B cell (primary cell): ENCODE measurements around the gene CHCHD3. TPM values are rescaled to one million over a fixed set of nuclear protein-coding genes. Genes with fewer than 3 reads are reported as not detected.

Experiments used
- ATAC-seq: fragments of 200-7000 bp; cut with Tn5 transposase; one replicate; pipeline ENCODE4 v1.10.0; 2021; ENCODE audit warnings: low read depth, mild to moderate bottlenecking, moderate number of reproducible peaks, moderate library complexity
- CTCF ChIA-PET: fragments of 350-600 bp; sonication (Branson Sonifier 250); formaldehyde crosslinking; loops from one replicate; lab custom pipeline; 2021; ENCODE audit warnings: antibody characterized with exemption, inconsistent platforms; lab: Charles Lee
- POLR2A ChIA-PET: fragments of 350-600 bp; sonication (Branson Sonifier 250); formaldehyde crosslinking; loops from one replicate; lab custom pipeline; 2021; ENCODE audit warnings: antibody characterized with exemption; lab: Charles Lee
- DNase-seq: peaks from one replicate; pipeline ENCODE4 v3.0.0; 2013
- H2AFZ ChIP-seq: 2 replicates; pipeline ENCODE4 v1.6.1; 2012; ENCODE audit warnings: mild to moderate bottlenecking, low read depth, low read length; ENCODE audit not compliant: insufficient read depth, poor library complexity, severe bottlenecking
- H3K27ac ChIP-seq, 2 donors: 1 replicate in 1 of 2; 2 replicates in 1 of 2; pipeline ENCODE4 v1.5.1; 2012 to 2013; ENCODE audit warnings: low read length in 2 of 2, mild to moderate bottlenecking in 2 of 2, moderate library complexity in 1 of 2
- H3K27me3 ChIP-seq, 4 experiments: fragments of 200-600 bp in 1 of 4; sonication (generic) in 1 of 4; replicated peaks in 1 of 4; 1 replicate in 2 of 4; 2 replicates in 2 of 4; pipeline versions ENCODE4 v1.6.1 to v1.7.0; 2013 to 2016; ENCODE audit warnings: low read length in 3 of 4, mild to moderate bottlenecking in 2 of 4, mixed read lengths in 1 of 4, moderate library complexity in 1 of 4; ENCODE audit not compliant: insufficient read depth in 4 of 4, control insufficient read depth in 3 of 4; ENCODE audit errors: control extremely low read depth in 1 of 4
- H3K36me3 ChIP-seq, 2 experiments: replicated peaks in 1 of 2; 1 replicate in 1 of 2; 2 replicates in 1 of 2; pipeline versions ENCODE4 v1.6.1 to v1.7.1; 2013; ENCODE audit warnings: low read length in 1 of 2; ENCODE audit not compliant: insufficient read depth in 2 of 2, control insufficient read depth in 1 of 2; ENCODE audit errors: control extremely low read depth in 1 of 2, extremely low read depth in 1 of 2
- H3K4me1 ChIP-seq, 2 donors: fragments of 200-600 bp in 1 of 2; sonication (generic) in 1 of 2; 1 replicate in 1 of 2; 2 replicates in 1 of 2; pipeline versions ENCODE4 v1.5.1 to v1.6.1; 2013 to 2017; ENCODE audit warnings: low read length in 2 of 2; ENCODE audit not compliant: control insufficient read depth in 2 of 2, insufficient read depth in 2 of 2
- H3K4me2 ChIP-seq: replicated peaks from 2 replicates; pipeline ENCODE3; 2012; ENCODE audit warnings: mild to moderate bottlenecking, low read depth, low read length; ENCODE audit not compliant: poor library complexity, severe bottlenecking
- H3K4me3 ChIP-seq, 5 experiments: fragments of 200-600 bp in 1 of 5; sonication (generic) in 1 of 5; 1 replicate in 3 of 5; 2 replicates in 2 of 5; pipeline versions ENCODE4 v1.5.1 to v1.7.0; 2011 to 2016; ENCODE audit warnings: low read length in 4 of 5, mild to moderate bottlenecking in 4 of 5, low read depth in 2 of 5, control low read depth in 1 of 5, moderate library complexity in 1 of 5; ENCODE audit not compliant: insufficient read depth in 1 of 5; ENCODE audit errors: control extremely low read depth in 1 of 5, extremely low read depth in 1 of 5
- H3K79me2 ChIP-seq: fragments of 200-600 bp; sonication (generic); one replicate; pipeline ENCODE4 v1.6.0; 2016; ENCODE audit warnings: low read length; ENCODE audit not compliant: control insufficient read depth, insufficient read depth
- H3K9ac ChIP-seq: fragments of 200-600 bp; sonication (generic); 2 replicates; pipeline ENCODE4 v1.6.1; 2017; ENCODE audit warnings: mild to moderate bottlenecking, low read length, moderate library complexity
- H3K9me3 ChIP-seq, 3 donors: one replicate each; pipeline versions ENCODE4 v1.6.1 to v1.7.1; 2013; ENCODE audit warnings: low read length in 2 of 3; ENCODE audit not compliant: control insufficient read depth in 2 of 3, insufficient read depth in 1 of 3; ENCODE audit errors: control extremely low read depth in 1 of 3
- H4K20me1 ChIP-seq: 2 replicates; pipeline ENCODE4 v1.6.0; 2012; ENCODE audit warnings: mild to moderate bottlenecking, low read length; ENCODE audit not compliant: insufficient read depth, control insufficient read depth, poor library complexity, severe bottlenecking
- H3K27ac Mint-ChIP-seq: one replicate; pipeline ENCODE4 v1.8.0; 2021; ENCODE audit warnings: mixed read lengths
- H3K27me3 Mint-ChIP-seq: one replicate; pipeline ENCODE4 v1.8.0; 2021; ENCODE audit warnings: mixed read lengths
- H3K4me1 Mint-ChIP-seq: one replicate; pipeline ENCODE4 v1.8.0; 2021; ENCODE audit warnings: mixed read lengths
- H3K4me3 Mint-ChIP-seq: one replicate; pipeline ENCODE4 v1.8.0; 2021; ENCODE audit warnings: mixed read lengths
- H3K9me3 Mint-ChIP-seq: one replicate; pipeline ENCODE4 v1.8.0; 2022; ENCODE audit warnings: mixed read lengths; ENCODE audit not compliant: insufficient read depth
- EZH2 ChIP-seq: IDR thresholded peaks from 2 replicates; pipeline ENCODE4 v1.6.1; 2012; ENCODE audit warnings: borderline replicate concordance, low read depth, mild to moderate bottlenecking, moderate library complexity, low read length; ENCODE audit not compliant: insufficient read depth, poor library complexity, severe bottlenecking
- WGBS: methylation state at CpG from one replicate; pipeline ENCODE4 v1.1.5; 2013; ENCODE audit warnings: missing lambda C conversion rate; ENCODE audit not compliant: insufficient coverage; 5-methylcytosine and 5-hydroxymethylcytosine counted together
- intact Hi-C: fragments of 100-400 bp; cut with micrococcal nuclease; formaldehyde crosslinking; loops from one replicate; pipeline ENCODE4 v1.10.0; 2022
- polyA plus RNA-seq: library from polyadenylated mRNA; depleted of rRNA; stranded (reverse); fragments of >200 nt; gene quantifications from 2 replicates; pipeline ENCODE4 v1.2.3, GENCODE V29; 2012
- total RNA-seq, 2 donors: library from RNA; stranded (reverse); fragments of 120-200 nt in 1 of 2; gene quantifications; 1 replicate in 1 of 2; 2 replicates in 1 of 2; pipeline versions ENCODE4 v1.2.3 to v1.2.4, GENCODE V29; 2013 to 2022
- TF ChIP-seq, protein P1 (sequence below): fragments of 200-600 bp; IDR thresholded peaks from one replicate; pipeline ENCODE4 v1.8.0; 2022; ENCODE audit warnings: antibody characterized with exemption, mild to moderate bottlenecking

The CHCHD3 gene
- total and polyA plus RNA-seq, 2 donors (not counting 1 experiment from before 2014, with no cell fraction given), result 20.1 to 38.4 TPM

DNA sequence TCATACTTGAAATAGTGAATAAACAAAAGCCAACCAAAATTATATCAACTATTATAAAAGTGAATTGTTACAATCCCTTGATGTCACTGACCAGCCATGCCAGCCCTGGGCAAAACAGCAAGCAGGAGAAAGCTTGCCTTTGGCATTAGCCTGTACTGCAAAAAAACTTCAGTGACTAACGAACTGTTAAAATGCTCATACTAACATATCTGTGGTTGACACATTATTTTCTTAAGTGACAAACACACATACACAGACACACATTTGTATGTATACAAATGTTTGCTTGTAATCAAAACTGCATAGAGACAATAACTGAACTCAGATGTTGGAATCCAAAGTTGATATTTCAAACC is 29.5 kb downstream of the CHCHD3 start:
- H3K4me2 ChIP-seq, result no peak overlapping the region
- H4K20me1 ChIP-seq, result peaks cover 9% of the 10 kb centered on the region
- no peak overlapping the region for H3K27ac Mint-ChIP-seq

DNA sequence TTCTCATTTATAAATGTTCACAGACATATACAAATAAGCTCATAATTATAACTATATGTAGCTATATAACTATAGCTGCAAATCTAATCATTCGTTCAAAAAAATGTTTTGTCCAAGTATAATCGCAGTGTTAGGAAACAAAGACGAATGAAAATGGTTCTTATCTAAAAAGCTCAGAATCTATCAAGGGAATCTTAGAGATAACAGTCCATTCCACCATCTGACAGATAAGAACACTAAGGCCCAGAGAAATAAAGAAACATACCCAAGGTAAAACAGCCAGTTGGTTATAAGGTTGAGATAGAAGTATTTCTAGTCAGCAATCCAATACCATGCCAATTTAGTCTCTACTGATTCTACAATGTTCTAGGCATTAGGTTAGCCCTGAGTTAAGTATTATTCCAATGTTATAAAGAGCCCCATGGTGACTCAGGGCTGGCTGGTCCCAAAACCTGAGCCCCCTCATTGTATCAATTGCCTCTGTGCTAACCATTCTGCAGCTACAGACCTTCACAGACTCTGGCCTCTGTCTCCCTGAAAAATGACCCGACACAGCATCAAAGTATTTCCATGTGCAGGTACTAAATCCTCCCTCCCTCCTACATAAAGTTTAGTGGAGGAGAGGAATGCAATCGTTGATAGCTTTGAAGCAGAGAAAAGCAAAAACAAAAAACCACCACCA is 30.0 kb downstream of the CHCHD3 start:
- Histone ChIP-seq H3K79me2 (peaks cover 72% of the 10 kb centered on the region), H3K4me1 (peaks cover 4% of the 10 kb centered on the region in 2 donors), H3K36me3 (peaks cover 1 to 3% of the 10 kb centered on the region in 2 experiments), H3K4me2 (no peak overlapping the region), H2AFZ (no peak overlapping the region), H4K20me1 (peaks cover 9% of the 10 kb centered on the region), H3K9ac (no peak overlapping the region), H3K27me3 (no peaks in the 10 kb centered on the region), H3K27ac (no peak overlapping the region), H3K9me3 (no peaks in the 10 kb centered on the region), H3K4me3 (no peak overlapping the region)
- ChIA-PET CTCF (interaction anchor here (1.2 kb wide), 1 partner anchor 22 kb away, joined by 4 read pairs; no protein-coding TSS in a partner anchor), POLR2A (no interaction called here)
- Mint-ChIP-seq H3K9me3 (no peaks in the 10 kb centered on the region), H3K4me3 (no peak overlapping the region), H3K27me3 (no peaks in the 10 kb centered on the region), H3K27ac (no peak overlapping the region), H3K4me1 (peaks cover 32% of the 10 kb centered on the region)
- DNase-seq (no peak), ATAC-seq (no peak)
- no peak for TF ChIP-seq EZH2
- TF ChIP-seq, protein P1, sequence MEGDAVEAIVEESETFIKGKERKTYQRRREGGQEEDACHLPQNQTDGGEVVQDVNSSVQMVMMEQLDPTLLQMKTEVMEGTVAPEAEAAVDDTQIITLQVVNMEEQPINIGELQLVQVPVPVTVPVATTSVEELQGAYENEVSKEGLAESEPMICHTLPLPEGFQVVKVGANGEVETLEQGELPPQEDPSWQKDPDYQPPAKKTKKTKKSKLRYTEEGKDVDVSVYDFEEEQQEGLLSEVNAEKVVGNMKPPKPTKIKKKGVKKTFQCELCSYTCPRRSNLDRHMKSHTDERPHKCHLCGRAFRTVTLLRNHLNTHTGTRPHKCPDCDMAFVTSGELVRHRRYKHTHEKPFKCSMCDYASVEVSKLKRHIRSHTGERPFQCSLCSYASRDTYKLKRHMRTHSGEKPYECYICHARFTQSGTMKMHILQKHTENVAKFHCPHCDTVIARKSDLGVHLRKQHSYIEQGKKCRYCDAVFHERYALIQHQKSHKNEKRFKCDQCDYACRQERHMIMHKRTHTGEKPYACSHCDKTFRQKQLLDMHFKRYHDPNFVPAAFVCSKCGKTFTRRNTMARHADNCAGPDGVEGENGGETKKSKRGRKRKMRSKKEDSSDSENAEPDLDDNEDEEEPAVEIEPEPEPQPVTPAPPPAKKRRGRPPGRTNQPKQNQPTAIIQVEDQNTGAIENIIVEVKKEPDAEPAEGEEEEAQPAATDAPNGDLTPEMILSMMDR, result no peak
- intact Hi-C loops, result no loop called here
- no CpG with 5 or more reads among the region's 5 CpGs for WGBS

More for the DNA sequence above, 29.5 kb downstream of the CHCHD3 start:
- H3K79me2 ChIP-seq, result peaks cover 73% of the 10 kb centered on the region
- TF ChIP-seq, protein P1, result no peak
- TF ChIP-seq EZH2, result no peak
- H3K4me3 ChIP-seq, result no peak overlapping the region
- no peak overlapping the region for H3K27ac ChIP-seq
- no peaks in the 10 kb centered on the region for H3K9me3 ChIP-seq
- peaks cover 1 to 3% of the 10 kb centered on the region in 2 experiments for H3K36me3 ChIP-seq
- no peaks in the 10 kb centered on the region for H3K9me3 Mint-ChIP-seq
- no peak for DNase-seq
- ChIA-PET POLR2A (no interaction called here), CTCF (no interaction called here)
- WGBS, result no CpG with 5 or more reads among the region's 1 CpG
- H3K27me3 Mint-ChIP-seq, result no peaks in the 10 kb centered on the region
- H3K27me3 ChIP-seq, result no peaks in the 10 kb centered on the region
- H3K4me1 Mint-ChIP-seq, result peaks cover 34% of the 10 kb centered on the region
- H3K4me1 ChIP-seq, result peaks cover 4% of the 10 kb centered on the region in 2 donors
- H2AFZ ChIP-seq, result no peak overlapping the region
- H3K4me3 Mint-ChIP-seq, result no peak overlapping the region
- intact Hi-C loops, result no loop called here
- ATAC-seq, result no peak
- no peak overlapping the region for H3K9ac ChIP-seq
